Cerebellar cortex (tissue), 1 donor: ENCODE results near the gene RASAL2.
"Not testable (repeated sequence)": the region's sequence is repeated elsewhere in the genome, so short reads cannot be mapped to it uniquely, and the experiment has no call there.

ENCODE experiments used
- DNase-seq: peaks from one replicate; pipeline ENCODE4 v3.0.0-alpha.2; 2015; ENCODE audit warnings: low spot score

Gene RASAL2

GRCh38 chr1:178237121-178237520 is 143.2 kb downstream of the RASAL2 start:
- DNase-seq, result no peak

GRCh38 chr1:178238722-178239510 is 145.0 kb downstream of the RASAL2 start:
- DNase-seq, result no peak

- no peak for DNase-seq
Measured at GRCh38 chr1:178241057-178241456, 147.2 kb downstream of the RASAL2 start.

GRCh38 chr1:178241837-178242236 is 147.9 kb downstream of the RASAL2 start:
- DNase-seq, result no peak

- DNase-seq, result peak; percentile 46
Measured at GRCh38 chr1:178243119-178243518, 149.2 kb downstream of the RASAL2 start.

GRCh38 chr1:178243890-178244289 is 150.0 kb downstream of the RASAL2 start:
- no peak for DNase-seq

GRCh38 chr1:178248284-178248683 is 154.4 kb downstream of the RASAL2 start:
- DNase-seq, result not testable (repeated sequence)

GRCh38 chr1:178253581-178253980 is 159.7 kb downstream of the RASAL2 start:
- not testable (repeated sequence) for DNase-seq

GRCh38 chr1:178254433-178254832 is 160.5 kb downstream of the RASAL2 start:
- DNase-seq, result no peak

- no peak for DNase-seq
Measured at GRCh38 chr1:178258536-178258935, 164.6 kb downstream of the RASAL2 start.

- DNase-seq, result no peak
Measured at GRCh38 chr1:178262120-178262500, 168.2 kb downstream of the RASAL2 start.

GRCh38 chr1:178263341-178263740 is 169.4 kb downstream of the RASAL2 start:
- no peak for DNase-seq

- DNase-seq, result no peak
Measured at GRCh38 chr1:178266113-178266512, 172.2 kb downstream of the RASAL2 start.

GRCh38 chr1:178266619-178267066 is 172.7 kb downstream of the RASAL2 start:
- no peak for DNase-seq

- no peak for DNase-seq
Measured at GRCh38 chr1:178267646-178268094, 173.8 kb downstream of the RASAL2 start.

GRCh38 chr1:178271471-178271870 is 177.6 kb downstream of the RASAL2 start:
- DNase-seq, result no peak

GRCh38 chr1:178273707-178274410 is 180.0 kb downstream of the RASAL2 start:
- no peak for DNase-seq

GRCh38 chr1:178275049-178275448 is 181.1 kb downstream of the RASAL2 start:
- DNase-seq, result no peak

- DNase-seq, result no peak
Measured at GRCh38 chr1:178275553-178275952, 181.6 kb downstream of the RASAL2 start.

- no peak for DNase-seq
Measured at GRCh38 chr1:178277793-178278530, 184.1 kb downstream of the RASAL2 start.

- no peak for DNase-seq
Measured at GRCh38 chr1:178278916-178279686, 185.2 kb downstream of the RASAL2 start.

- peak; percentile 38 for DNase-seq
Measured at GRCh38 chr1:178282949-178283367, 189.1 kb downstream of the RASAL2 start.
